GM18858 (cell line): Measurements from ENCODE around the gene NOTCH4.
"Not testable (repeated sequence)": the region's sequence is repeated elsewhere in the genome, so short reads cannot be mapped to it uniquely, and the experiment has no call there.

Source experiments
- ATAC-seq: cut with Tn5 transposase; IDR thresholded peaks from one replicate; pipeline ENCODE4 v1.9.1; 2021; ENCODE audit not compliant: unreplicated experiment

The NOTCH4 gene

DNA sequence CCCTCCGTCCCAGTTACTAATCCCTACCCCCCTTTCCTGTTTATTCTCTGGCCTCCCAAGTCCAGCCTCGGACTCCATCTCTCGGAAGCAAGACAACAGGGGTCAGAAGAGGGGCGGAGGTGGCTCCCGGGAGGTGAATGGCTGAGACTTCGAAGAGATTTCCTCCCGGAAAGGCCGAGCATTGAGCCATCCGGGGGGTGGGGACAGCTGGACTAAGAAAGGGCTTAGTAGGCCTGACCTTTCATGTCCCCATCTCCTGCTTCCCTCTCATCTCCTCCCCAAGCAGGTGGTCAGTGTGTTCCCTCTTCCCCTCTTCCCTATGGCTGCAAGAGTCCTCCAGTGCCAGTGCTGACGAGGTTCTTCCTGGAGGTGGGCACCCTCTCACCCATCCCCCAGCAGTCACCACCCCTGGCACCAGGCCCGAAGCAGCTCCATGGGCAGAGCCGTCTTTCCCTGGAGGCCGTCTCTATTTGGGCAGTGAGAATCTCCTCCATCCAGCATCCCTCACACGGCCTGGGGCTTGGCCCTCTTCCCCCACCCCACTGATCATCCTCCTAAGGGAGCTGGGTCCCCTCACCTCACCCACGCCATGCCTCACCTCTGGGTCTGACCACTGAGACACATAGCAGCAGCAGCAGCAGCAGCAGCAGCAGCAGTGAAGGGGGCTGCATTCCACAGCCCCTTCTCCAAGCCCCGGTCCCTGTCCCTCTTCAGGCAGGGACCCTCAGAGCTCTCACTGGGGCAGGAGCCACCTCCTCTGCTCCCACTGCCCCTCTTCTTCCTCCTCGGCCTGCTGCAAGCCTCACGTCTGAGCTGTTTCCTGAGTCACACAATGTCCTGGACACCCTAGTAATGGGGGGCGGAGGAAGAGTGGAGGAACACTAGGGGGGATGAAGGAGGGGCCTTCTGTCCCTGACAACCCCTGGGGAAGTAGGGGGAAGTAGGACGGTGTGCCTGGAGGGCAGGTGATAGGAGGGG, at the start of gene NOTCH4:
NOTCH4 (minus strand) TSS at position 810 of the 978 bp plus-strand sequence; CDS start at position 671, 139 bp downstream.
- ATAC-seq = no peak

DNA sequence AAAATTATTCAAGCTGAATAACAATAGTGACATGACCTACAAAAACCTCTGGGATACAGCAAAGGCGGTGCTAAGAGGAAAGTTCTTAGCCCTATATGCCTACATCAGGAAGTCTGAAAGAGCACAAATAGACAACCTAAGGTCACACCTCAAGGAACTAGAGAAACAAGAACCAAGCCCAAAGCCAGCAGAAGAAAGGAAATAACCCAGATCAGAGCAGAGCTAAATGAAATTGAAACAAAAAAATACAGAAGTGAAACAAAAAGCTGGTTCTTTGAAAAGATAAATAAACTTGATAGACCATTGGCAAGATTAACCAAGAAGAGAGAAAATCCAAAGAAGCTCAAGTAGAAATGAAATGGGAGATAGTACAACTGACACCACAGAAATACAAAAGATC, 47.6 kb upstream of the NOTCH4 start:
- ATAC-seq = no peak

DNA sequence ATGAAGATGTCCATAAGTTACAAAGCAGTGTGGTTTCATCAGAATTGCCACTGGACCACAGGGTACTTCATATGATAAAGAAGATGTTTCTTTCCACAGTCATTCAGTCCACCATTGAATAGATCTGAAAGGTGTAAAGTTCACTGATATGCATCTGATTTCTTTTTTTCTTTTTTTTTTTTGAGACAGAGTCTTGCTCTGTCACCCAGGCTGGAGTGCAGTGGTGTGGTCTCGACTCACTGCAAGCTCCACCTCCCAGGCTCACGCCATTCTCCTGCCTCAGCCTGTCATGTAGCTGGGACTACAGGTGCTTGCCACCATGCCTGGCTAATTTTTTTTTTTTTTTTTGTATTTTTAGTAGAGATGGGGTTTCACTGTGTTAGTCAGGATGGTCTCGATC, 44.6 kb upstream of the NOTCH4 start:
- not testable (repeated sequence) for ATAC-seq

DNA sequence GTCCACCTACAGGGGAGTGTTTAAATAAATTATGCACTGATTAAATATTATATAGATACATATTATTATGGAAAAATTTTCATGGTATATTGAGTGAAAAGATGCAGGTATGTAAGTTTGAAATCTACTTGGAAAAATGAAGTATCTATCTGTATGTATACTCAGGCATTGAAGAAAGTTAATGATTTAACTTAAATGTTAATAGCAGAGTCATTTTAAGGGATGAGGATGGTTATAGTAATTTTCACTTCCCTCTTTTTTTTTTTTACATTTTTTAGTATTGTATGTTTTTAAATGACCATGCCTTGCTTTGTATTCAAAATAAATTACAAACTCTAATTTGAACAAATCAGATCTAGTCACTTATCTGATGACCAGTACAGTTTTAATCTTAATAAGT, 43.2 kb upstream of the NOTCH4 start:
- no peak for ATAC-seq

DNA sequence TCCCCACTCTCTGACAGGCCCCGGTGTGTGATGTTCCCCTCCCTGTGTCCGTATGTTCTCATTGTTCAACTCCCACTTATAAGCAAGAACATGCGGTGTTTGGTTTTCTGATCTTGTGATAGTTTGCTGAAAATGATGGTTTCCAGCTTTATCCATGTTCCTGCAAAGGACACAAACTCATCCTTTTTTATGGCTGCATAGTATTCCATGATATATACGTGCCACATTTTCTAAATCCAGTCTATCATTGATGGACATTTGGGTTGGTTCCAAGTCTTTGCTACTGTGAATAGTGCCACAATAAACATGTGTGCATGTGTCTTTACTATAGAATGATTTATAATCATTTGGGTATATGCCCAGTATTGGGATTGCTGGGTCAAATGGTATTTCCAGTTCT, 33.4 kb upstream of the NOTCH4 start:
- not testable (repeated sequence) for ATAC-seq

DNA sequence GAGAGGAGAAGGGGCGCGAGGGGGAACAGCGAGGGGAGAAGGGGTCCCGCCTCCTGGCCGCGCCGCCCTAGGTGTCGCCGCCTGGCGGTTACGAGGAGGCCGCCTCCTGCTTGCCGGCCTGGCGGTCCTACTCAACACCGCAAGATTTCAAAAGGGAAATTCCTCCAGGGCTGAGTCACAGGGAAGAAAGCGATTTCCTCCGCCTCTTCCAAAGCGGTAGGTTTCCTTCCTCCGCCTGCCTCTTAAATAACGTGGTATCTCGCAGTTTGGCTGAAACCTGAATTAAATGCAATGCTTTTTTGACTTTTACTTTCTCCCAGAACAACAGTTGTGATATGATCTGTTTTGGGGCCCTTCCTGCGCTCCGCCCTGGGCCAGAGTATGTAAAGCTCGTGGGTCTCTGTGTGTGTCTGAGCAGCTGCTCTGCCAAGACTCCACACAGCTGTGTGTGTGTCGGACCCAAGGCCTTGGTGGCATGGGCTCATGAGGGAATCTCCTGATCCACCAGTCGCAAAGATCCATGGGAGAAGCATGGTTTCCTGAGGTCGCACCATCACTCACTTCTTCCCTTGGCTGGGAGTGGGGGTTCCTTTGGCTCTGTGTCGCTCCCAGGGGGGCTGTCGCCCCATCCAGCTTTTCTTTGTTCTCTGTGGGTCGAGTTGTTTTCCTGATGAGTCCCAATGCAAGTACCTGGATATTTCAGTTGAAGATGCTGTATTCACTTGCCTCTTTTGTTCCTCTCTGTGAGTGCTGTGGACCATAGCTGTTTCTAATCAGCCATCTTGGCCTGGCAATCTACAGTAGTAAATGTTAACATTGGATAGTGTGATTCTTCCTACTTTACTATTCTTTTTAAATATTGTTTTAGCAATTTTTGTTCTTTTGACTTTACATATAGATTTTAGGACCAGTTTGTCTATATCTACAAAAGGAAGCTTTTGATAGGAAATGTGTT, 31.6 kb upstream of the NOTCH4 start:
- ATAC-seq = no peak

DNA sequence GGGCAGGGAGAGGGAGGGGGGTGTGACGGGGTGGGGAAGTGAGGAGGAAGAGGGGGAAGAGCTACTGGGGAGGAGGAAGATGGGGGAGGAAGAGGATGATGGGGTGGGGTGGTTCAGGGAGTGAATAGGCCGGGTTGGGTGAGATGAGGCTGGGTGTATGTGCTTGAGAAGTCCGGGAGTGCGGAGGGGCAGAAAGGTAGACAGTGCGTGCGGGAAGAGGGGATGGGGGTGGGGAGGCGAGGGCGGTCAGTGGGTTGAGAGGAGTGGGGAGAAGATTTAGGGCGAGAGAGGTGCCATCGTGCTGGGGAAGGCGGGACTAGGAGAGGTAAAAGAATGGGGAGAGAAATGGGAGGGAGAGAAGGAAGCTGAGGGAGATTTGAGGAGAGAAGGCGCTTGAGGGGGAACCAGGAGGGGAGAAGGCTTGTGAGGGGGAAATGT, 30.9 kb upstream of the NOTCH4 start:
- no peak for ATAC-seq

DNA sequence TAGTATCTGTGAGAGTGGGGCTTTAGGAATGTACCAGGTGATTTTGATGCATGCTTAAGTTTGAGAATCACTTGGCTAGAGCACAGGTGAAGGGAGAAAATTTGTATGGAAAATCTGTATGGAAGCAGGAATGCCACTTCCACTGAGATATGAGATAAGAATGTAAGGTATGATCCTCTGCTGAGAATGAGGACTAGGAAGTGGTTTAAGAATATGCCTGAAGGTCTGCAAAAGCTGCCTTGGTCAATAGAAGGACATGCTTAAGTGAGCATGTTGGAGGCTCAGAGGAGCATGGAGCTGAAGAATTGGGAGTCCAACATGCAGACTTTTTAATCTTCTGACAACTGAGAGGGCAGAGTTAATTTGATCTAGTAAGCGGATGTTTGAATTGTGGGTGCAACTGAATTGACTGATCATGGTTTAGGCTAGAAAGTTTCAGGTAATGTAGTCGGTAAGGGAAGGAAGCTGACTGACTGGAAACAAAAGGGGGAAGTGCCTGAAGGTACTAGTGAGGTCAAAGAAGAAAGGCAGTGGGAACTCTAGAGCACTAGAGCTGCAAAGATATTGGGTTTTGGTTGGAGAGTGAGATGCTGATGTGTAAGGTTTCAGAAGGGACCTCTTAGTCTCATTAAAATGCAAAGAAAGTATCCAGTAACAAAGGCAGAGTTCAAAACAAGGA, 28.6 kb upstream of the NOTCH4 start:
- ATAC-seq = no peak

DNA sequence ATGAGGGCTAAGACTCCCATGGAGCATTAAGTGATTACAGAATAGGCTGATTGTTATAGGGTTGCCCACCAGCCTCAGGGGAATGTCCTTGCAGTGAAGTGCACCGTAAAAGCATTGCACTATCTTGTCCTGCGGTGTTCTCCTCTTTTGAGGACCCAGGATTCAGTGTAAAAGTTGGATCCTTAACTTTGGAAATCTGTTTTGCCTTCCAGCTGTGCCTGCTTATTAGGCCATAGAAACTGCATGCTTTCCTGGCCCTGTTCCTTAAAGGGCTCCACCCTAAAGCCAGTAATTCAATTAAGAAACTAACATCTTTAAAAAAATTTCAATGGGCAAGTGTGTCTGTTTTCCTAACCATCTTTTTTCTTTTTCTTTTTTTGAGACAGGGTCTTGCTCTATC, 25.4 kb upstream of the NOTCH4 start:
- no peak for ATAC-seq

DNA sequence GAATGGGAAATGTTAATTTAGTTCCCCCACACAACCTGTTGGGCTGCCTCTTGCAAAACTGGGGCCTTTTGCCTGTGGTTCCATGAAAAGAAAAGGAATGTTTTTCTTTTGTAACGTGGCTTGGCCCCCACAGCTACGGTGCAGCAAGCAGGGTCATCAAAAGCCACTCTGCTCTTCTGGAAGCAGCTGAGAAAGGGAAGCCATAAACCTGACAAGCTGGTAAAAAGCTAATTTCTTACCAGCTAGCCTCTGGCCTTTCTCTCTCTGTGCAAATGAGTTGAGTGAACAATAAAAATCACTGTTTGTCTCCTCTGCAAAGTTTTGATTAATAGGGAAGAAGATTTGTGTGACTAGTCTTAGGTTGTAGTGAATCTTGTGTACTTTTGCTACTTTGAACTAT, 23.5 kb upstream of the NOTCH4 start:
- no peak for ATAC-seq

DNA sequence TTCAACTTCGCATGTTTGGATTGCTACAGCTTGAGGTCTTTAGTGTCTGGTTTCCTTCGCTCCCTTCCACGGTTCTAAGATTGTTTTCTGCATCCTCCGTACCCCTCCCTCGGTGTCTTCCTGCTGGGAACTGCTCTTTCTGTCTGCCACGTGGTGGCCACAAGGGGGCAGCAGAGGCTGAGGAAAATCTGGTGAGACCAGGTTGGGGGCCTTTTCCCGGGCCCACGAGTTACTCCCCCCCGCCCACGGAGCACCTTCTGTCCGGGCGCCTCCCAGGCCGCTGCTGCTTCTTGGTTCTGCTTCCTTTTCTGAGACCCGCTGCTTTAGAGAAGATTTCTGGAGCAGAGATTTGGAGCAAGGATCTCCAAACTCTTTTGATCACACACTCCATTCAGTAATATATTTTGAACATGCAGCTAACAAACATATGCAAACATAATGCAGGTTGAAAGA, 21.1 kb upstream of the NOTCH4 start:
- ATAC-seq = no peak

DNA sequence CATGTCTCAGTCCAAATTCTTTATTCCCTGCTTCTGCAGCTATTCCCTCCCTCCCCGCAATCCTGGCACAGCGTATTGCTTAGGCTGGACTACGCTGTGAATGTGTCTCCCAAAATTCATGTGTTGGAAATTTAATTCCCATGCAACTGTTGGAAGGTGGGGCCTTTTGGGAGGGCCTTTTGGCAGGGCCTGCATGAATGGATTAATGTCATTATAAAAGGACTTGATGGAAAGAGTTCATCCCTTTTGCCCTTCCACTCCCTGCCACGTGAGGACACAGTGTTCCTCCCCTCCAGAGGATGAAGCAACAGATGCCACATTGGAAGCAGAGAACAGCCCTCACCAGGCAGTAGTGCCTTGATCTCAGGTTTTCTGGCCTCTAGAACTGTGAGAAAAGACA, 20.4 kb upstream of the NOTCH4 start:
- no peak for ATAC-seq

DNA sequence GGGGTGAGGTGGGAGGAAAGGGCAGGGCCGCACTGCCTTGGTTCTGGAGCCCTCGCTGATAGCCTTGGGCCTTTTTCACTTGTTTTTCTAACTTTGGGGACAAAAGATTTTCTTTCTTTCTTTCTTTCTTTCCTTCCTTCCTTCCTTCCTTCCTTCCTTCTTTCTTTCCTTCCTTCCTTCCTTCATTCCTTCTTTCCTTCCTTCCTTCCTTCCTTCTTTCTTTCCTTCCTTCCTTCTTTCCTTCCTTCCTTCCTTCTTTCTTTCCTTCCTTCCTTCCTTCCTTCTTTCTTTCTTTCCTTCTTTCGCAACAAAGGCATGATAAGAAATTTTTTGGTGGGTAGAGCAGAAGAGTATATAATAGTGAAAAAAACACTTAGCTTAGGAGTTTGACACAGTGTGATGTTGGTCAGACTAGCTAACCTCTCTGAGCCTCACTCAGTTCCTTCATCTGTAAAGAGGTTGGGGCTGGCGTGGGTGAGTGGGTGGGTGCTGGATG, 18.5 kb upstream of the NOTCH4 start:
- not testable (repeated sequence) for ATAC-seq

DNA sequence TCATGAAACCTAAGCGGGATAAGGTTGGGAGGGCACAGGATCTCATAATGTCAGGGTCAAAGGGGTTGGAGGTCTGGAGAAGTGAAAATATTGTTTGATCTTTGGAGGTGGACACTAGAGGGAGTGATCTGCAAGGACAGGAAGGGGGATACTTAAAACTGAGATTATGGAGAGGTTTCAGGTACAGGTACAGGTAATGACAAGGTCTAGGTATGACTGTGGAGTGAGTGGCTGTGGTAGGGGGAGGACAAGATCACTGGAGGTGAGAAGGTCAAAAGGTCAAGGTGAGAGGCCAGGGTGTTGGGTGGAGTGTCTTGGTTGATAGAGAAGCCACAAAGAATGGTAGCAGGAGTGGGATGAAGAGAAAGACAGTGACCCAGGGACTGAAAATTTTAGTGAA, 16.8 kb upstream of the NOTCH4 start:
- no peak for ATAC-seq

DNA sequence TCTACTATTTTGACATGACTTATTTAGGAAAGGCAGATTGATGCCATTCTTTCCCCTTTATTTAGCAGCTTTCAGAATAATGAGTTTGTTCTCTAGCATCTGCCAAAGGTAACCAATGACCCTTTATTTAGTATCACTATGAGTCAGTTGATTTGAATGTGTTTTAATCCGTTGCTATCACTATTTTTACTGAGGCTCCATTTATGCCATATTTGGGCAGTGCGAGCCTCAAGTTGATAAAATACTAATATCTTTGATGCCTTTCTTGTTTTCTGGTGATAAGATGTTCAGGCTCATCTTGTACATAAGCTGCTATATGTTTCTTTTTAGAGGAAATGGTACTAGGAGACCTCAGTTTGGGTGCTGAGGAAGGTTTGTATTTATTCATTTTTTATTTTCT, 15.6 kb upstream of the NOTCH4 start:
- no peak for ATAC-seq

DNA sequence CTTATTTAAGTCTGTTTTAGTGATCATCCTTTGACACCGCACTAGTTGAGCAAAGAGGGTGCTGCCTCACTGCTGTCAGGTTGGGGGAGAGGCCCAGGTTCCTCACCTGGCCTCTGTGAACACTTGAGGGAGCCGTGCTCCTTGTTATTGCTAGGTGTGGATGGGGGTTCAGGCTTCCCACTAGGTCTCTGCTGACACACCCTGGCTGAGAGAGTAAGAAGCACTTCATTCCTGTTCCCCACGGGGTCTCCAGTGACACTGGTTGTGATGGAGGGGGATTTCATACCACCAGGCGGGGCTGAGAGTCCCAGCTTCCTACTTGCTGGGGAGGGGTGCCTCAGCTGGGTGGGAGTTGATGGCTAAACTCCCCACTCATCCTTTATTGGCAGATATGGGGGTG, 11.1 kb upstream of the NOTCH4 start:
- ATAC-seq = no peak

DNA sequence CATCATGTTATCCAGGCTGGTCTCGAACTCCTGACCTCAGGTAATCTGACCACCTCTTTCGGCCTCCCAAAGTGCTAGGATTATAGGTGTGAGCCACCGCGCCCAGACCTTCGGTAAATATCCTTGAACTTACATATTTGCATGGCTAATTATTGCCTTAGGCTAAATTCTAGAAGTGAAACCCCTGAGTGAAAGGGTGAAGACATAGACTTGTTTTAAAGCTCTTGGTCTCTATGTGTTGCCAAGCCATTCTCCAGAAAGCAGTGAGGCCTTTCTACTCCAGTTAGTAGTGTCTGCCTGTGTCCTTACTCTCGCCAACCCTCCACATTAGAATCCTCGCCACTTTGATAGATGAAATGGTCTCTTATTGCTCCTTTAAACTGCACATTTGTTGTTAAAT, 2.6 kb upstream of the NOTCH4 start:
- no peak for ATAC-seq

DNA sequence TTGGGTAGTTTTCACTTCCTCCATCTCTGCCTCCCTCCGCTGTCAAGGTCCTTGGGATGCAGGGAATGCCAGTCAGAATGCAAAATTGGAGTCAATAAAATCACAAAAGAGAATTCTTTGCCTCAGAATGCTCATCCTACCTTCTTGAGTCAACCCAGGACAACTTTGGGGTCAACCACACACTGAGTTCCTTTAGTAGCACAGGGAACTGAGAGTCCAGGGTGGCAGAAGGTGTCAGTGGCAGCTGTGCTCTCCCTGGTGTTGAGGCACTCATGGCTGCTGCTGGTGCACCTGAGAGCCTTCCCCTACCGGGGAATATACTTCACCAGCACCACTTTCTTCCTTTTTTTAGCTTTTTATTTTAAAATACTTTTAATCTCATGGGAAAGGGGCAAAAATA, 829 bp upstream of the NOTCH4 start:
- no peak for ATAC-seq

DNA sequence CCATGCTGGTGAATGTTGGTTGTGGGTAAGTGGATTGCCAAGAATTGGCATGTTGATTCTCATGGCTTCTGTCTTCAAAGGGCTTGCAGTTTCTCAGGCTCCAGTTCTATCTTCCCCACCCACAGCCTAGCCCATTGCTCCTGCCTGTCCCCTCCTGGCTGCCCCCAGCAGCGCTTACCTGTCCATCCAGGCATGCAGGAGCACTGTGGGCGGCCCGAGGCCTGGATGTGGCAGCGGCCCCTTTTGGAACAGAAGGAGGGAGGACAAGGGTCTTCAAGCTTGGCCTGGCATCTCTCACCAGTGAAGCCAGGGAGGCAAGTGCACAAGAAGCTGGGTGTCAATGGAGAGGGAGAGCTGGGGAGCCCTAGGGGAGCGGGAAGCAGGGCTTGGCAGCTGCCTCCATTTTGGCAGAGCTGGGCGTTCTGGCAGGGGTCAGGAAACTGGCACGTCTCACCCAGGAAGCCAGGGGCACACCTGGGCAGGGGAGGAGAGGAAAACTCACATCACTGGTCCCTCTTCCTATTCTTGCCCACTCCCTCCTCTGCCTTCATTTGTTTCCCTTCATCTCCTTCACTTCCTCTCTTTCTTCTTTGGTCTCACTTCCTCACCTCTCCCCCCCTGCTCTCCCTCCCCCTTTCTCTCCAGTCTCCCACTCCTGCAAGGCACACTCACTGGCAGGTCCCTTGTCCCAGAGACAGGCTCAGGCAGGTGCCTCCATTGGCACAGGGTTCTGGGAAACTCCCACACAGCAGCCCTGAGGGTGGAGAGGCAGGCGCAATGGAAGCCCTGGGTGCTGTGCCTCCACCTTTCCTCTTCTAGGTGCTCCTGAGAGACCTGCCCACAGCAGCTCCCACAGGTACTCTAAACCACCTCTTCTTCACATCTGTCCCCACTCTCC, 1.3 kb downstream of the NOTCH4 start:
- no peak for ATAC-seq

DNA sequence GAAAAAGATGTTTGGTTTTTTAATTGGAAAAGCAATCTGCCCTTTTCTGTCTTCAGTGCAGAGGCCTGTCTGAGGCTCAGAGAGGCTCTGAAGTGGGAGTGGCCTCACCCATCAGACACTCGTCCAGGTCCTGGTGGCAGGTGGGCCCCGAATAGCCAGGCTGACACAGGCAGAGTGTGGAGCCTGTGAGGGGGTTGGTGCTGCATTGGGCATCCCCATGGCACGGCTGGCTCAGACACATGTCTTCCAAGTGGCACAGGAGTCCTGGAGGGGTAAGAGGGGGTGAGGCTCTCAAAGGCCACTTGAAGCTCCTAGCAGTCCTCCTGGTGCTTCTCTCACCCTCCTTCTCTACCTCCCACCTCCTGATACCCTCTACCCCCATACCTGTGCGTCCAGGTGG, 3.8 kb downstream of the NOTCH4 start:
- no peak for ATAC-seq
